Medulla oblongata (tissue), 1 donor: ENCODE measurements around the gene GMDS.

Source experiments
- DNase-seq: peaks from one replicate; pipeline ENCODE4 v3.0.0-alpha.2; 2015; ENCODE audit errors: extremely low spot score

GMDS gene

DNA sequence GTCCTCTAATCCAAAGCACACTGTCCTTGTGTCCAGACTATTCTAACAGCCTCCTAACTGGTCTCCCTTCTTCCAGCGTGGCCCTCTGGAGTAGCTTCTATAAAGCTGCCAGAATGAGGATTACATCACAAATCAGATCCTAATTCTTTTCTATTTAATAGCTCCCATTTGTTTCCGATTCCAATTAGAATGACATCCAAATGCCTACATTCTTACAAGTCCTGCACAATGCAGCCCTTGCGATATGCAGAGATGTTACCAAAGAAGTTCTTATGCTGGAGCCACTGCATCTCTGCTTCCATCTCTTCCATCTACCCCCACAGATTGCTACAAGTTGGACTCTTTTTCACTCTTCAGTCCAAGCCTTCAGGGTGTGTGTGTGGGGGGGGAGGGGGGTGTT lies 40.0 kb downstream of the GMDS start:
- no peak for DNase-seq

DNA sequence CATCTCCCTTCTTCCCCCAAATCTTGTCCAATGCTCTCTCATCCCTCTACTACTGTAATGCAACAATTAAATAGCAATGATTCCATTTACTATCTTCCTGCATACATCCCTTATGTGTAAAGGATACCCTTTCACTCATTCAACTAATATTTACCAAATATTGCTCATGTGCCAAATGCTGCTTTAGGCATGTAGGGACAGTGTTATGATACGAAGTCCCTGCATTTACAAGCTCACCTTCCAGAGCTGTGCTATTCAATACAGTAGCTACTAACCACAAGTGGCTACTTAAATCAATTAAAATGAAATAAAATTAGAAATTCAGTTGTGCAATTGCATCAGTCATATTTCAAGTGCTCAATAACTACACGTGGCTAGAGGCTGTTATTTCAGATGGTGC lies 41.1 kb downstream of the GMDS start:
- no peak for DNase-seq

DNA sequence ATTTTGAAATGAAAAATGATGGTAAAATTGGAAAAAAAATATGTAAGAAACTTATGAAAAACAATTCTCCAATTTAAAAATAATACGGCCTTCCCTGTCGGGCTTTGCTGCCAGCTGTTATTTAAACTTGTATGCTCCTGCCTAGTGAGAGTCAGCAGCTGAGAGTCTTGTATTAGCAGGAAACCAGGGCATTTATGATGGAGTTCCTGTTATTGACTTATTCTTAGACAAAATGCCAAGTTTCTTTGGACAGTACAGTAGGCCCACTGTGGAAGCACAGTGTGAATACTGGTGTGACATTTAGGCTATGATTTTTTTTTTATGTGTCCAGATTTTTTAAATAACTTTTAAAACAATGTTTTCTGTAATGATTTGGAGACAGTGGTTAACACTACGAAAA lies 42.1 kb downstream of the GMDS start:
- DNase-seq, result no peak

DNA sequence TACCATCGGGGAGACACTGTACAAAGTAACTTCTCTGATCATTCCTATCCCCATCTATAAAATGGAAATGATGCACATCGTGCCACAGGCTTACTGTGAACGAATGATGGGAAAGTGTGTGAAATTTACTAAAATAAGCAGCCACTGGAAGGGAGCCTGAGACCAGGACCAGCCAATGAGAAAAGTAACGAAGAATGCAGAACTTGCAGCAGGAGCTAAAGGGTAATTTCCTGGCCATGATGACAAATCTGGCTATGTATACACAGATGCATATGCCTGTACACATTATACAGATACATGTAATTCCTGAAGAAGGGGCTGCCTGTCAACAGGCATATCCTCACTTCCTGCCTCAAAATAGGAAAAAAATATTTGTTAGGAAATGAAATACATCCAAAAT lies 47.4 kb downstream of the GMDS start:
- DNase-seq, result no peak

DNA sequence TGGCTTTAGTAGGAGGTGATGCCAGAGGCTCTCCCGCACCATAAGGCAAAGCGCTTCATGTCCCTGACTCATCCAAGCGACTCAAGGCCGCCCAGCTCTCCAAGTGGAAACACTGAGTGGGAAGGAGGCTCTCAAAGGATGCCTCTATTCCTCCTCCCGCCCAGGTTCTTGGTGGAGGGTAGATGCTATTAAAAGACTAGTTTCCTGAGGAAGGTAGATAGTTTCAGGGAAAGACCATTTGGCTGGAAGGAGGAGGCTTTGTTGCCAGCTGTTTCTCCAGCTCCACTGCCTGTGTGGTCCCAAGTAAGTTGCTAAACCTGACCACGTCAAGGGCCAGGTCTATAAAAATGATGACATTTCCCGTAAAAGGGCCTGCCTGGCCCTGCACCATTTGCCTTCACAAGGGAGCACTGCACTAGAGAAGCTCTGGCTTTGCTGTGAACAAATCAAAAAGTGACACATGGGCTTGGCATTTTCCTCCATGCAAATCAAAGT lies 48.2 kb downstream of the GMDS start:
- DNase-seq, result no peak

DNA sequence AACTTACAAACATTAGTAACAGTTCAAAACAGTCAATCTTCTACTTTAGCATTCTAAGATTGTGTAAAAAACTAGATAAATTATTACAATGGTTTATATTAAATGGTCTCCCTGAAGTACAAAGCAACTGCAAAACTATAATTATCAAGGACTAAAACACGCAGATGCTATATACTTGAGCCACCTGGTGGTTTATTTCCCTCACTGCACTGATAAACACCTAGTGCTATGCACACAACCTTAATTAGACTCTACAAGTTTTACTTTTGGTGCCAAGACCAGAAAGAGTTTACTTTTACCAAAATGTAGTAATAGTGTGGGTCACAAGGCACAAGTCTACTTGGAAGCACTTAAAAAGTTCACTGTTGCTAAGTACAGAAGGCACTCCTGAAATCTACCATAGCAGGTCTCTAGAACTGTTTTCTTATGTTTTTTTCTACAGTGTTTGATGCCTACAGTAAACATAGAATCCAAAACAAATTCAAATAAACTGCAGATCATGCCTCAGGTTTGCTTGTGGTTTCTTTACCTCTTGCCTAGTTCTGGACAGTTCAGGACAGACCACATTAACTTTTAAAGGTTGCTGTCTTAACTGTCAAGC lies 49.2 kb downstream of the GMDS start:
- peak; percentile 54 for DNase-seq

DNA sequence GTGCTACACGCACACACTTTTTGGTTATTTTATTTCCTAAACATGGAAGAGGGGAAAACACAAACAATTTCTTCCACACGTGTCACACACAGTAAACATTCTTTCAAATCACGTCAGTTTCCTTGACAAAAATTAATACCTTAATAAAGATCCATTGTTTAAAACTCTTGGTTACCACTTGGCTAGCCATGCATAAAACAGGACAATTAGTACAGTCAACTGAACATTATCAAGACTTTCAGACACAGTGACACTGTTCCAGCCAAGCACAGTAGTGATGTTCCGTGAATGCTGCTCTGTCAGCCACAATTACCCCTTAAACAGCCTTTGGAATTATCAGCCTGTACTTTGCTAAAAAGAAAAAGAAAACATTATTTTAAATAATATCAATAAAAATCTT lies 50.8 kb downstream of the GMDS start:
- DNase-seq, result peak; percentile 27

DNA sequence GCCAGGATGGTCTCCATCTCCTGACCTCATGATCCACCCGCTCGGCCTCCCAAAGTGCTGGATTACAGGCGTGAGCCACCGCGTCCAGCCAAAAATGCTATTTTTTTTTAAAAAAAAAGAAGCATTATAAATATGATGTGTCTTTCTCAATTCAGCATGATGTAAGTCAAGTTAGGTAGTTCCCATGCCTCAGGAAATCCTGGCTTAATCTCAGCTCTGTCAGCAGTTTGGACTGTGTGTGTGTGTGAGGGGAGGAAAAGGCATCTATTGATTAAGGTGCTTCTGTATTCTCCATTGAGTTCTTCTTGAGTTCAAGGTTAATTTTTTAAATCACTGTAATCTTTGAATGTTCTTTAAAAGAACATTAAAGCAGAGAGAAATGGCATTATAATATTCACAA lies 51.5 kb downstream of the GMDS start:
- no peak for DNase-seq

DNA sequence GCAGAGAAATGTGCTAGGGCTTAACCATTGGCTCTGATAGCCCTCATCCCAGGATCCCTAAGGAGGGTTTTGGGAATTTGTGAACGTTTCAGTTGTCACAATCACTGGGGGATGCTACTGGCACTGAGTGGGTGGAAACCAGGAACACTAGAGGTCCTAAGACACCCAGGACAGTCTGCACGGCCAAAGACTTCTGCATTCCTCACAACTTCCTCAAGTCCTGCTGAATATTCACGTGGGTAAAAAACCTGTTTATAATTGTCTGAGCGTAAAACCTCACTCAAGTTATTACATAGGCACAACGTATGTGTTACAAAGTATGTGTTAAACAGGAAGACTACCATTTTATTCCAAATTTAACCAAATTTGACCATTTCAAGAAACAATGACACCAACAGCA lies 52.4 kb downstream of the GMDS start:
- no peak for DNase-seq

DNA sequence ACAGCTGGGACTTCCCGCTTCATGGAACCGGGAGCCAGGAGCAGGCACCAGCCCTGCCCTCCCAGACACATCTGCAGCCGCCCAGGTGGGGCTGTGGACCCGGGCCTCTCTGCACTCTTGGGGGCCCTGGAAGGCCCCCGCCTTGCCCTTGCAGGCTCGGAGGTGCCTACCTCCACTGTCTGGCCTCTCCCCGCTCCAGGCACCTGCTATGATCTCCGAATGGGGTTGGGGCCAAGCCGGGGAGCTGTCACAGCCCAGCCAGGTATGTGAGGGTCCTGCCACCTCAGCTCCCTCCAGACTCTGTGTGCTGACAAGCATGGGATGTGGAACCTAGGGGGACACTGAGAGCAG lies 54.0 kb downstream of the GMDS start:
- DNase-seq, result no peak

DNA sequence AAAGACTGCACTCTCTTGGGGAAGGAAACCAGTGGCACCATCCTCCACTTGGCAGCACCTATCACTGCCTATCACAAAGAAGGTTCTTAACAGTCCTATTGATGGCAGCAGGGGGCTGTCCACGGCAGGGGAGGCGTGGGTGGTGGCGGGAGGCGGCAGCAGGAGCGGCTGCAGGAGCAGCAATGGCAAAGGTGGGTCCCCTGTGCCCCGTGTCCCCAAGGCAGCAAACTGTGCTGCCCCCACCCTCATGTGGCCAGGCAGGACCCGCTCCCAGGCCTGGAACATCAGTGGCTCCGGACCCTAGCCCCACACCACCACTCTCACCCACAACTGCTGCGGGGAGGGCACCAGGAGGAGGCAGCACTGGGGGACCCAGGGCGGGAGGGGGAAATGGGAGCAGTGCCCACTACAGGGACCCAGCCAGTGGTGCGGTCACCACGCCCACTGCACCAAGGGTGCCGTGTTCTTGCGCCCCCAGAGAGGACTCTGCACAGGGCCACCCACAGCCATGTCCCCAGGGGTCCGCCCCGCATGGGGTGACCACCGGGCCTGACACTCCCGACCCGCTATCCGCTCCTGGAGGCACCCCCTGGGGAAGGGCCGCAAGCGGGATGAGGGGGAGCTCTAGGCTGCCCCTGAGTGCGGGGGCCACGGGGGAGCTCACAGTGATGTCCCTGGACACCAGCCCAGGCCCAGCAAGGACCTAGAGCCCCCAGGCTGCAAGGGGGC lies 54.6 kb downstream of the GMDS start:
- no peak for DNase-seq

DNA sequence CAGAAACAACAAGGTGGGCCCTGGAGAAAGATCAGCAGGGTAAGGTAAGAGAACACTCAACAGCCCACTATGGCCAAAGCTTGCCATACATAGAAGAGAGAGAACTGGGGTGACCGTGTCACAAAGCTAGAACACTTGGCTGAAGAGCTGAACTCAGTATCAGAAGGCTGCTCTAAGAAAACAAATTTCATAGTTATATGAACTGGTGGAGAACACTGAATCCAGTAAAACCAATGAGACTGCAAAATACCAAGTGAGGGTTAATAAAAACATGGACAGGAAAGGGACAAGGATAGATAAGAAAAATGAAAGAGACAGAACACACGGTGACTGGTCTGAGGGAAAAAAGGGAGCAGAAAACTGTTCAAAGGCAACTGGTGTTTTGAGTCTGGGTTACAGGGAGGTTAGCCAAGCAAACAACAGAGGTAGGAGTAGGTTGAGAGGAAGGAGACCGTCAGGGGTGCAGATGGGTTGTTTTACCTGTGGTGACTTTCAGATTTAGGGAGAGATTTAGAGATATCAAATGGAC lies 56.5 kb downstream of the GMDS start:
- DNase-seq, result no peak

DNA sequence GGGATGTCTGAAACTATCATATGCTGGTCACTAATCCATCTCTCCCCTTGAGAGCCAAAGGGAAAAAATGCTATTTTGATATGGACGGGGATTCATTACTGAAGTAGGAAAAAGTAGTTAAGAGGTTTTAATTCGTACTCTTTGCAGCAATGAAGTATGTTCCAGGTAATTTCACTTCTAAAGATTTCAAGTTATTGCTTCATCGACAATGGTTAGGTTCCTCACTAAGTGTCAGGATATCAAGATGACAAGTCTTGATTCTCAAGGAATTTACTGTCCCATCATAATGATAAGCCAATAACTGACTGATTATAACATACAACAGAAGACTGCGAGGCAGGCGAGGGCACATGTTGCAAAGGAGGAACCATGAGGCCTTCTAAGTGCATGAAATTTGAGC lies 57.0 kb downstream of the GMDS start:
- no peak for DNase-seq

DNA sequence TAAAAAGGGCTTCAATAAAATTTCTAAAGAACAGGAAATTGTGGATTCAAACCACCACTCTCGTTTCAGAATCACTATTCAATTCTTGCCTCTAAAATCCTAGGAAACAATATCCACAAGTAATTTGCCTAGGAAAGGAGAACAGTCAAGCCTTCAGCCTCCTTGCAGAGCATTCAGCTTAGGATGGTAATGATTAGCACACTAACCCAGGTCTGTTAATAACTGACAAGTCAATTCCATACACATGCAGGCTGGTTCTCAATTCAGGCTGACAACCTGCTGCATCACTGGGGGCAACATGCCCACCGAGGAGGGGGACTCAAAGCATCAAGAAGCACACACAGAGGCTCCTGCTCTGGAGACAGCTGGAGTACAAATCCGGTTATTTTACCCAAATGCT lies 57.6 kb downstream of the GMDS start:
- no peak for DNase-seq

DNA sequence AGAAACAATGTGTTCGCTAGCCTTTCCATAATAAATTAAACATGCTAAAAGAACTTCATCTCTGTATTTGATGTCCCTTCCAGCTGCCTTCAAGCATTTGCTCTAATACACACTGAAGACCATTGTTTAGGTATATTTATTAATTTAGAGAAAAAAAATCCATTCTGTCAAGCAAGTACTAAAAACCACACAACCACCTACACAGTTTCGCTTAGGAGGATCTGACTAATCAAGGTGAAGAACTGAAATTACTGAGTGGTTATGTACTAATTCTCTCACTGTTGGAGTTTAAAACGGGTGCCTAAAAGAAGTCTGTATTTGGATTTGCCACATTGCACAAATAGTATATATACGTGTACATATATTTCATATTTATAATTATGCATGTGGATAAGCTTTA lies 58.9 kb downstream of the GMDS start:
- DNase-seq, result no peak

DNA sequence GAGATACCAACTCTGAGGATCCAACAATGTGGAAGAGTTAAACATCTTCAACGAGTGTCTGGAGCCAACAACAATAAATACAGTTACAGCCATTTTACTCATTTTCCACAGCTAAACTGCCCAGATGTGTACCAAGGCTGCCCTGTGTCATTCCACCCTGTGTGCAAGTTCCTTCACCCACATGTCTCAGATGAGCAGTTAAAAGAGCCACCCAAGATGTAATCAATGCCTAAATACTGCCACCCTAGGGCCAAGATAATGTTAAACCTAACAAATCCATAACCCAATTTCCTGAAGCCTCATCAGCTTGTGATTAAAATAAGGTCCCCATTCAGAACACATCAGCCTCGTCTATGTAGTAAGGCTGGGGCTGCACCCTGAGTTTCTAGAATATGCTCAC lies 59.9 kb downstream of the GMDS start:
- DNase-seq, result no peak

DNA sequence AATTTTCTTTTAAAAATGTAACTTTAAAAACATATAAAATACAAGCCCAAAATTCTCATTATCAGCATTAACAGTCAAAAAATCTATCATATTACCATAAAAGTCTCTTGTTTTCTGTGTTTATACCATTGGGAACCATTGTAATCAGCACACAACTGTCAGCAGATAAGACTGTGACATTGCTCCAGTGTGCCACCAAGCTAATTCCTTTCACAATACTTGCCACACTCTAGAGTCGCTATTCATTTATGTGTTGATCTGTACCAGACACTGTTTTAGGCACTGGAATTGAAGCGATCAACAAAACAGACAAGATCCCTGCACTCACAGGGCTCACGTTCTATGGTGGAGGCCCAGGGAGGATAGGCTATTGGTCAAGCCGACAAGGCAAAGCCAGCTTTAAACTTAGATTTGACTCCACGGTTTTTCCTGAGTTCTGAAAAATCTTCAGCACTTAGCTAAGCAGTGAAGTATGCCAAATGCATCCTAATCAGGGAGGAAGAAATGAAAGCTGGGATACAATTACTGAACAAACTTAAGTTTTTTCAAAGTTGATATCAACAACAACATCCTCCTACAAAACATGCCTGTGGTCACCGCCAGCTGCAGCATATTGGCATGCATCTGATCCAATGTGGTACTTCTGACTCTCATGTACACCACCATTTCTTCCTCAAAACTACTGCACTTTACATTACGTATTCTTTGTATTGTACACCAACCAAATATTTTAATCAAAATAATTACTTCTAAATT lies 60.5 kb downstream of the GMDS start:
- no peak for DNase-seq

DNA sequence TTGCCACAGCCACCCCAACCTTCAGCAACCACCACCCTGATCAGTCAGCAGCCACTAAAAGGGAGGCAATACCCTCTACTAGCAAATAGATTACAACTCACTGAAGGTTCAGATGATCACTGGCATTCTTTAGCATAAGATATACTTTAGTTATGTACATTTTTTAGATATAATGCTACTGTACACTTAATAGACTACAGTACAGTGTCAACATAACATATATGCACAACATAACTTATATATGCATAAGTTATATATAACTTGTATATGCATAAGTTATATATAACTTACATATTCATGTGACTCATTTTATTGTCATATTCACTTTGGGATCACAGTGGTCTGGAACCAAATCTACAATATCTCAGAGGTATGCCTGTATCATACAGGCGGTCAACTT lies 61.7 kb downstream of the GMDS start:
- DNase-seq, result no peak

DNA sequence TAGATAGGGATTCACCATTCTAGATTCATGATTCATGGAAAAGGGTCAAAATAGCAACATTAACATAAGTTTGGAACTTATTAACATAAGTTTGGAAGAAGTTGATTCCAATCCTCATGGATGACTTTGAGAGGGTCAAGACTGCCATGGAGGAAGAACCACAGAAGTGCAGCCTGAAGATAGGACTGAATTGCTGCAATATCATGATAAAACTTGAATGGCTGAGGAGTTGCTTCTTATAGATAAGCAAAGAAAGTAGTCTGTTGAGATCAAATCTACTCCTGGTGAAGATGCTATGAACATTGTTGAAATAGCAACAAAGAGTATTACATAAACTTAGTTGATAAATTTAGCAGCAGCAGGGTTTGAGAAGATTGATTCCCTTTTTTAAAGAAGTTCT lies 62.2 kb downstream of the GMDS start:
- no peak for DNase-seq

DNA sequence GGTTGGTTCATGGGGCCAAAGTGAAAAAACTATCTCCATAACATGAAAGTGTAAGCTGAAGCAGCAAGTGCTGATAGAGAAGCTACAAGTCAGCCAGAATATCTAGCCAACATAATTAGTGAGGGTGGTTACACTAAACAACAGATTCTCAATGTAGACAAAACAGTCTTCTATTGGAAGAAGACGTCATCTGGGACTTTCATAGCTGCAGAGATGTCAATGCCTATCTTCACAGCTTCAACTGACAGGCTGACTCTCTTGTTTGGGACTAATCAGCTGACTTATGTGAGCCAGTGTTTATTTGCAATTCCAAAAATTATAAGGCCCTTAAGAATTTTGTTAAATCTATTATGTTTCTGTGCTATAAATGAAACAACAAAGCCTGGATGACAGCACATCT lies 63.2 kb downstream of the GMDS start:
- DNase-seq, result peak; percentile 25

DNA sequence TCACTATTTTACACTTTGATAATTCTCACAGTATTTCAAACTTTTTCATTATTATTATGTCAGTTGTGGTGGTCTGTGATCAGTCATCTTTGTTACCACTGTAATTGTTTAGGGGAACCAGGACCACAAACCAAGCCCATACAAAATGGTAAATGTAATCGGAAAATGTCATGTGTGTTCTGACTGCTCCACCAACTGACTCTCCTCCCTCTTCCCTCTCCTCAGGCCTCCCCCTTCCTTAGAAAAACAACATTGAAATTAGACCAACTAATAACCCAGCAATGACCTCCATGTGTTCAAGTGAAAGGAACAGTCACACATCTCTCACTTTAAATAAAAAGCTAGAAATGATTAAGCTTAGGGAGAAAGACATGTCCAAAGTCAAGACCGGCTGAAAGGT lies 63.8 kb downstream of the GMDS start:
- DNase-seq, result no peak

DNA sequence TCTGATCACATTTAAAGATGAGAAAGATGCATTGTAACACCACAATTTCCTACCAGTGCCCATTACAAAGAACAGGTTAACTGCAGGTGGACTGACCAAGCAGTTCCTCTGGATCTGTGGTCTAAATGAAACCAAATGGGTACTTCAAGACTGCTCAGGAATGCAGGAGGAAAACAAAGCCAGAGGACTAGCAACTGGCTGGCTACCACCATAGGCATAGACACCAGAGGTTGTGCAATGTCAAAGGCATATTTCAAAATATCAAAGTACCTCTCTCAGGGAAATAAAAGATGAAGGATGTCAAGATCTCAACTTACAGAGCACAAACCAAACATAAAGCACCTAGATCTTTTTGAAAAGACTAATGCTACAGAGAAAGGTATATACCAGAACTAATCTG lies 65.5 kb downstream of the GMDS start:
- DNase-seq, result no peak

DNA sequence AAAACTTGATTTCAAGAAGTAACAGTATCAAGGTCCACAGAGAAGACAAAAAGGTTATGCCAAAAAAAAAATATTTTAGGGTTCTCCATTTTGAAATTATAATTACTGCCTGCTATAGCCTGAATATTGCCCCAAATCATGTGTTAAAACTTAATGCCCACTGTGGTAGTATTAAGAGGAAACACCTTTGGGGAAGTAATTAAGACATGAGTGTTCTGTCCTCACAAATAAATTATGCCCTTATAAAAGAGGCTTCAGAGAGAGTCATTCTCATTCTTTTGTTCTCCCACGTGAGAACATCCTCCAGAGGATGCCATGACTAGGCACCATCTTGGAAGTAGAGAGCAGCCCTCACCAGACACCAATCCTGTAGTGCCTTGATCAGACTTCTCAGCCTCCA lies 66.2 kb downstream of the GMDS start:
- no peak for DNase-seq
